Left lung (tissue), 14 donors: Measurements from ENCODE around the gene FBXO4. TPM values are rescaled to one million over a fixed set of nuclear protein-coding genes. Genes with fewer than 3 reads are reported as not detected.

Experiments
- ATAC-seq: fragments of 200-7000 bp; cut with Tn5 transposase; one replicate; pipeline ENCODE4 v1.9.1; 2020; ENCODE audit warnings: moderate library complexity
- DNase-seq, 4 donors: peaks; one replicate each; pipeline ENCODE4 v3.0.0-alpha.2; 2013 to 2020
- H3K27ac ChIP-seq, 2 donors: fragments of 200-600 bp; sonication (generic) in 1 of 2; one replicate each; pipeline versions ENCODE4 v1.5.0 to v1.8.0; 2020 to 2021
- H3K27me3 ChIP-seq, 2 donors: fragments of 200-600 bp; sonication (generic) in 1 of 2; one replicate each; pipeline versions ENCODE4 v1.5.0 to v1.8.0; 2020 to 2021
- H3K36me3 ChIP-seq, 2 donors: fragments of 200-600 bp; sonication (generic) in 1 of 2; one replicate each; pipeline versions ENCODE4 v1.5.0 to v1.8.0; 2020 to 2021
- H3K4me1 ChIP-seq, 2 donors: fragments of 200-600 bp; one replicate each; pipeline ENCODE4 v1.8.0; 2021
- H3K4me3 ChIP-seq, 2 donors: fragments of 200-600 bp; sonication (generic) in 1 of 2; one replicate each; pipeline versions ENCODE4 v1.5.0 to v1.8.0; 2020 to 2021; ENCODE audit warnings: mild to moderate bottlenecking in 1 of 2
- H3K9me3 ChIP-seq, 2 donors: fragments of 200-600 bp; sonication (generic) in 1 of 2; one replicate each; pipeline versions ENCODE4 v1.5.0 to v1.8.0; 2020 to 2021
- CTCF ChIP-seq, 2 donors: fragments of 200-600 bp; sonication (generic) in 1 of 2; IDR thresholded peaks; one replicate each; pipeline versions ENCODE4 v1.5.0 to v1.8.0; 2021; ENCODE audit warnings: antibody characterized with exemption in 2 of 2
- intact Hi-C, 2 donors: fragments of 100-400 bp; cut with DNase I; formaldehyde crosslinking; loops; one replicate each; pipeline versions ENCODE4 v1.11.2 to v1.14.2; 2022
- long read RNA-seq, 12 donors: library from polyadenylated mRNA in 2 of 12; unstranded in 2 of 12; transcript quantifications; one replicate each; pipeline ENCODE4 v2.0.0 and lab custom pipeline, GENCODE V29; 2019 to 2026
- polyA plus RNA-seq, 6 donors: library from polyadenylated mRNA; unstranded; fragments of 120-200 nt; gene quantifications; one replicate each; pipeline ENCODE4 v1.2.1, GENCODE V29; 2013; ENCODE audit not compliant: insufficient read length in 6 of 6
- total RNA-seq, 2 donors: library from RNA; stranded (reverse); fragmentation: NEBNext Ultra II Directional; extraction: Animal tissue kit (Norgen Biotek cat#: 25700); gene quantifications; one replicate each; pipeline ENCODE4 v1.2.1, GENCODE V29; 2021
- donor health status: DM: no; HTN: yes; CAD: no.
- donor health status: DM: no; HTN: no; CAD: no.

The FBXO4 gene
- total RNA-seq (10 to 100 TPM in 1 of 2 donors, 1 to 10 TPM in 1; 6.4 to 11.3 TPM), polyA plus RNA-seq (10 to 100 TPM; 16.0 to 23.9 (median 21.9) TPM)
- long read RNA-seq, donor 1, partial matches to known transcripts: 0 of 5 reads
- long read RNA-seq, donor 1, other reads (novel, unspliced or antisense): 0 of 5 reads
- long read RNA-seq, donor 2, partial matches to known transcripts: 0 of 3 reads
- long read RNA-seq, donor 2, other reads (novel, unspliced or antisense): 0 of 3 reads
- long read RNA-seq, donor 3, partial matches to known transcripts: 0 of 5 reads
- long read RNA-seq, donor 3, other reads (novel, unspliced or antisense): 0 of 5 reads
- long read RNA-seq, donor 4, partial matches to known transcripts: 0 of 3 reads
- long read RNA-seq, donor 4, other reads (novel, unspliced or antisense): 1 of 3 reads
- long read RNA-seq, donor 5, transcript FBXO4-201 (7 exons, 1,682 nt): major isoform, 5 of 9 reads
- long read RNA-seq, donor 5, partial matches to known transcripts: 0 of 9 reads
- long read RNA-seq, donor 5, other reads (novel, unspliced or antisense): 0 of 9 reads
- long read RNA-seq, donor 6, transcript FBXO4-201 (7 exons, 1,682 nt): major isoform, 7 of 16 reads
- long read RNA-seq, donor 6, partial matches to known transcripts: 6 of 16 reads
- long read RNA-seq, donor 6, other reads (novel, unspliced or antisense): 0 of 16 reads
- long read RNA-seq, donor 7, partial matches to known transcripts: 0 of 2 reads
- long read RNA-seq, donor 7, other reads (novel, unspliced or antisense): 0 of 2 reads
- long read RNA-seq, donor 8, transcript FBXO4-201 (7 exons, 1,682 nt): major isoform, 5 of 7 reads
- long read RNA-seq, donor 8, partial matches to known transcripts: 0 of 7 reads
- long read RNA-seq, donor 8, other reads (novel, unspliced or antisense): 0 of 7 reads
- long read RNA-seq, donor 9: 0 reads
- long read RNA-seq, donor 10, partial matches to known transcripts: 0 of 5 reads
- long read RNA-seq, donor 10, other reads (novel, unspliced or antisense): 2 of 5 reads
- long read RNA-seq, donor 11, partial matches to known transcripts: 0 of 4 reads
- long read RNA-seq, donor 11, other reads (novel, unspliced or antisense): 0 of 4 reads
- long read RNA-seq, donor 12, partial matches to known transcripts: 0 of 3 reads
- long read RNA-seq, donor 12, other reads (novel, unspliced or antisense): 0 of 3 reads

- Histone ChIP-seq H3K27ac (peak within 1 kb of the TSS; percentile 93 to 96), H3K4me3 (peak within 1 kb of the TSS; percentile 68 to 70), H3K9me3 (no peaks in the 10 kb centered on the region), H3K36me3 (peaks cover 0 to 9% of the 10 kb centered on the region in 2 donors), H3K27me3 (no peaks in the 10 kb centered on the region), H3K4me1 (peaks cover 0 to 17% of the 10 kb centered on the region in 2 donors)
- DNase-seq (peak; percentile 84 to 97 (median 92)), ATAC-seq (peak; percentile 100)
- intact Hi-C loops: no loop called here
- TF ChIP-seq CTCF (IDR thresholded peaks at IDR 0.05): peak; percentile 37 to 39
Measured at GRCh38 chr5:41924872-41925554, at the start of gene FBXO4. Gene FBXO4, plus strand, starts transcription at chr5:41925281. Its CDS starts 29 bp downstream, at chr5:41925310.

GRCh38 chr5:41876678-41877077 lies 48.4 kb upstream of the FBXO4 start:
- DNase-seq (no peak), ATAC-seq (no peak)
- H3K4me1 ChIP-seq: no peaks in the 10 kb centered on the region
- H3K27me3 ChIP-seq: no peaks in the 10 kb centered on the region
- no peaks in the 10 kb centered on the region for H3K9me3 ChIP-seq
- H3K36me3 ChIP-seq: no peaks in the 10 kb centered on the region
- no peak overlapping the region for H3K27ac ChIP-seq
- TF ChIP-seq CTCF (IDR thresholded peaks at IDR 0.05): no peak
- no peak overlapping the region for H3K4me3 ChIP-seq
- intact Hi-C loops: no loop called here

- Histone ChIP-seq H3K9me3 (no peaks in the 10 kb centered on the region), H3K36me3 (no peaks in the 10 kb centered on the region), H3K27ac (no peak overlapping the region), H3K27me3 (no peaks in the 10 kb centered on the region), H3K4me3 (no peak overlapping the region), H3K4me1 (no peaks in the 10 kb centered on the region)
- DNase-seq (no peak), ATAC-seq (no peak)
- intact Hi-C loops: no loop called here
- TF ChIP-seq CTCF (IDR thresholded peaks at IDR 0.05): no peak
Measured at GRCh38 chr5:41877408-41877807, 47.7 kb upstream of the FBXO4 start.

- Histone ChIP-seq H3K27me3 (no peaks in the 10 kb centered on the region), H3K36me3 (no peaks in the 10 kb centered on the region), H3K27ac (no peak overlapping the region), H3K4me1 (no peaks in the 10 kb centered on the region), H3K9me3 (no peaks in the 10 kb centered on the region), H3K4me3 (no peak overlapping the region)
- no peak for TF ChIP-seq CTCF (IDR thresholded peaks at IDR 0.05)
- ATAC-seq: no peak
- intact Hi-C loops: no loop called here
- DNase-seq: no peak
Measured at GRCh38 chr5:41878173-41878572, 46.9 kb upstream of the FBXO4 start.
